Epithelial cell of prostate (primary cell): ENCODE measurements around the gene METTL8.

Source experiments
- DNase-seq: peaks from one replicate; pipeline ENCODE4 v3.0.0-alpha.2; 2011; ENCODE audit warnings: low read depth, low spot score
- H3K27ac ChIP-seq: fragments of 450-650 bp; 2 replicates; pipeline ENCODE4 v1.5.1; 2017; ENCODE audit warnings: mild to moderate bottlenecking

Gene METTL8

GRCh38 chr2:171271386-171271785 lies 162.4 kb downstream of the METTL8 start:
- DNase-seq: no peak
- peak overlapping the region; percentile 67 for H3K27ac ChIP-seq

DNA sequence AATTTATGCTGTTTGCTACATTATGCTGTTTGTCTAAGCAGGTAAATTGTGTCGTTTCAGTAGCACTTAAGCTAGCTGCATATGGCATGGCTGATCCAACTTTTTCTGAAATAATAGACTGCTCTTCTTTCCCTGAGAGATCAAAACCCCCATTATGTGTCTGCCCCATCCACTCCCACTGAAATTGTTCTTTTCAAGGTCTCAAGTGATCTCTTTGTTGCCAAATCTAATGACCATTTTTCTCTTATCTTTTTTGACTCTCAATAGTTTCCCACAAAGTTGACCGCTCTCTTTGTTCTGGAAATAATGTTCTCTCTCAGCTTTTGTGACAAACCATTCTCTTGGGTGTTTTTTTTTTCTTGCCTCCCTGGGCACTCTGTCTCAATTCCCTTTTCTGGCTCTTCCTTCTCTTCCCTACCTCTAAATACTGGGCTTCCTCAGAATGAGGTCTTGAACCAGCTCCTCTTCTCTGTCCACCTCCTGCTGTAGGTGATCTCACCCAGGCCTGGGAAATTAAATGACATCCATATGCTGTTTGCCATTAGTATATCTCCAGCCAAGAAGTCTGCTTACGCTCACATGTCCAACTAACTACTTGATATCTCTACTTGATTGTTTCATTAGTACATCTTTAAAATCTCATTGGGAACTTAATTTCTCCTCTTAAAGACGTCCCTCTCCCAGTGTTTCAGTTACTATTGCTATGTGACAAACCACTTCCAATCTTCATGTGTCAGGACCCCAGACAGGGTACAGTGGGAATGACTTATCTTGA lies 165.7 kb downstream of the METTL8 start:
- no peak for DNase-seq
- no peak overlapping the region for H3K27ac ChIP-seq
